Hepatocyte (in vitro differentiated cells): Measurements from ENCODE around the gene SPECC1.

Experiments used
- CTCF ChIP-seq: fragments of 200-600 bp; sonication (generic); IDR thresholded peaks from 2 replicates; pipeline ENCODE4 v1.5.1; 2016; ENCODE audit warnings: antibody characterized with exemption, mild to moderate bottlenecking; ENCODE audit not compliant: poor library complexity
- EZH2phosphoT487 ChIP-seq: fragments of 200-600 bp; sonication (generic); IDR thresholded peaks from one replicate; pipeline ENCODE4 v1.6.1; 2018; ENCODE audit warnings: antibody characterized with exemption, mild to moderate bottlenecking, low read depth, moderate library complexity; ENCODE audit not compliant: unreplicated experiment, severe bottlenecking

GRCh38 chr17:20085283-20085845, 76.2 kb downstream of the SPECC1 start:
- TF ChIP-seq CTCF (no peak), EZH2phosphoT487 (no peak)
